Dedifferentiated amniotic fluid mesenchymal stem cell (primary cell): ENCODE data around the gene PIP5K1C.
"Not testable (repeated sequence)": the region's sequence is repeated elsewhere in the genome, so short reads cannot be mapped to it uniquely, and the experiment has no call there.

Experiments
- DNase-seq: peaks from one replicate; pipeline ENCODE4 v3.0.0-alpha.2; 2016; ENCODE audit errors: extremely low spot score

Gene PIP5K1C

GRCh38 chr19:3661284-3662238, 38.7 kb downstream of the PIP5K1C start:
- no peak for DNase-seq

GRCh38 chr19:3660493-3661219, 39.6 kb downstream of the PIP5K1C start:
- DNase-seq, result no peak

GRCh38 chr19:3659746-3660112, 40.5 kb downstream of the PIP5K1C start:
- DNase-seq, result no peak

- DNase-seq, result no peak
Observed at GRCh38 chr19:3658870-3659745, 41.2 kb downstream of the PIP5K1C start.

GRCh38 chr19:3658004-3658869, 42.0 kb downstream of the PIP5K1C start:
- no peak for DNase-seq

- no peak for DNase-seq
Observed at GRCh38 chr19:3657395-3657769, 42.9 kb downstream of the PIP5K1C start.

- DNase-seq, result no peak
Observed at GRCh38 chr19:3656747-3657394, 43.4 kb downstream of the PIP5K1C start.

GRCh38 chr19:3656073-3656746, 44.1 kb downstream of the PIP5K1C start:
- no peak for DNase-seq

GRCh38 chr19:3655402-3656072, 44.7 kb downstream of the PIP5K1C start:
- no peak for DNase-seq

- no peak for DNase-seq
Observed at GRCh38 chr19:3653865-3654513, 46.3 kb downstream of the PIP5K1C start.

- DNase-seq, result no peak
Observed at GRCh38 chr19:3653081-3653795, 47.0 kb downstream of the PIP5K1C start.

- no peak for DNase-seq
Observed at GRCh38 chr19:3652422-3652821, 47.8 kb downstream of the PIP5K1C start.

- no peak for DNase-seq
Observed at GRCh38 chr19:3651684-3652083, 48.6 kb downstream of the PIP5K1C start.

GRCh38 chr19:3649888-3650287, 50.4 kb downstream of the PIP5K1C start:
- no peak for DNase-seq

- no peak for DNase-seq
Observed at GRCh38 chr19:3648037-3648905, 52.0 kb downstream of the PIP5K1C start.

- DNase-seq, result not testable (repeated sequence)
Observed at GRCh38 chr19:3647102-3647501, 53.2 kb downstream of the PIP5K1C start.
